ENCODE data around the gene CLIP3. TPM values are rescaled to one million over a fixed set of nuclear protein-coding genes. Genes with fewer than 3 reads are reported as not detected.

The CLIP3 gene
- polyA plus RNA-seq, 3 donors: 0.24 TPM; not detected in 2

DNA sequence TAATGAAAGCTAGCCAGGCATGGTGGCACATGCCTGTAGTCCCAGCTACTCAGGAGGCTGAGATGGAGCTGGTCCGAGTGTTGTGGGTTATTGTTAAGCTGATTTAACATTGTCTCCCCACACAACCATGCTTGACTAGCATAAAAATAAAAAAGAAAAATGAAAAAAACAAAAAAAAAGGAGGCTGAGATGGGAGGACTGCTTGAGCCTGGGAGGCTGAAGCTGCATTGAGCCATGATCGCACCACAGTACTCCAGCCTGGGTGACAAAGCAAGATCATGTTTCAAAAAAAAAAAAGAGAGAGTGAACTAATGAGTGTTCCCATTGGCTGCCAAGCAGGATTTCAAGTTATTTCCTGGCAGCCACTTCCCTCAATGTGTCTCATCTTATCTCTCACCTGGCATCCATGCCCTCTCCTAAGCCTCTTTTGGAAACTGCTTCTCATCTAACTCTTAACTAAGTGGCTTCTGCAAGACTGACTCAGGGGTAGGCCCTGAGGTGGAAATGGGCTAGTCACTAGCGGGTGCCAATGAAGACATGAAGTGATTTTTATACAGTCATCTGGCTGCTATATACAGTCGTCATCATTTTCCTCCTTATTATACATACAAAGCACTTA, 16.5 kb upstream of the CLIP3 start:
- DNase-seq: no peak
- Histone ChIP-seq H2AFZ (ENCODE audit: insufficient read depth, low read depth, low read length, poor library complexity, severe bottlenecking) (no peak overlapping the region), H3K9ac (ENCODE audit: insufficient read depth, low read length, poor library complexity, severe bottlenecking) (no peak overlapping the region), H3K79me2 (ENCODE audit: insufficient read depth, low read length) (no peaks in the 10 kb centered on the region), H3K4me2 (replicated peaks; ENCODE audit: extremely low read depth, low read length, poor library complexity, severe bottlenecking) (no peak overlapping the region), H4K20me1 (ENCODE audit: insufficient read depth, low read length) (no peaks in the 10 kb centered on the region), H3K4me1 (ENCODE audit: control insufficient read depth in 1 of 2, insufficient read depth in 2 of 2, low read length in 2 of 2) (peaks cover 0 to 8% of the 10 kb centered on the region in 2 donors), H3K27me3 (ENCODE audit: control insufficient read depth in 2 of 2, insufficient read depth in 2 of 2, low read length in 2 of 2) (no peaks in the 10 kb centered on the region), H3K27ac (ENCODE audit: low read depth in 1 of 2, low read length in 2 of 2) (no peak overlapping the region), H3K4me3 (replicated peaks in 1 of 3; ENCODE audit: low read depth in 2 of 3, low read length in 3 of 3) (no peak overlapping the region), H3K9me3 (replicated peaks in 1 of 2; ENCODE audit: control insufficient read depth in 1 of 2, insufficient read depth in 1 of 2, low read length in 2 of 2) (no peaks in the 10 kb centered on the region), H3K36me3 (replicated peaks in 1 of 2; ENCODE audit: control insufficient read depth in 1 of 2, insufficient read depth in 2 of 2, low read length in 2 of 2) (no peaks in the 10 kb centered on the region)
- 100% methylated on average over 1 of the region's 4 CpGs for WGBS (ENCODE audit: insufficient coverage)
- H3K27me3 Mint-ChIP-seq (ENCODE audit: low read depth in 3 of 3): no peaks in the 10 kb centered on the region
- H3K4me3 Mint-ChIP-seq: no peak overlapping the region
- no peaks in the 10 kb centered on the region for H3K9me3 Mint-ChIP-seq
- TF ChIP-seq, protein P1, sequence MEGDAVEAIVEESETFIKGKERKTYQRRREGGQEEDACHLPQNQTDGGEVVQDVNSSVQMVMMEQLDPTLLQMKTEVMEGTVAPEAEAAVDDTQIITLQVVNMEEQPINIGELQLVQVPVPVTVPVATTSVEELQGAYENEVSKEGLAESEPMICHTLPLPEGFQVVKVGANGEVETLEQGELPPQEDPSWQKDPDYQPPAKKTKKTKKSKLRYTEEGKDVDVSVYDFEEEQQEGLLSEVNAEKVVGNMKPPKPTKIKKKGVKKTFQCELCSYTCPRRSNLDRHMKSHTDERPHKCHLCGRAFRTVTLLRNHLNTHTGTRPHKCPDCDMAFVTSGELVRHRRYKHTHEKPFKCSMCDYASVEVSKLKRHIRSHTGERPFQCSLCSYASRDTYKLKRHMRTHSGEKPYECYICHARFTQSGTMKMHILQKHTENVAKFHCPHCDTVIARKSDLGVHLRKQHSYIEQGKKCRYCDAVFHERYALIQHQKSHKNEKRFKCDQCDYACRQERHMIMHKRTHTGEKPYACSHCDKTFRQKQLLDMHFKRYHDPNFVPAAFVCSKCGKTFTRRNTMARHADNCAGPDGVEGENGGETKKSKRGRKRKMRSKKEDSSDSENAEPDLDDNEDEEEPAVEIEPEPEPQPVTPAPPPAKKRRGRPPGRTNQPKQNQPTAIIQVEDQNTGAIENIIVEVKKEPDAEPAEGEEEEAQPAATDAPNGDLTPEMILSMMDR (IDR thresholded peaks at IDR 0.05): no peak
- H3K27ac Mint-ChIP-seq: no peak overlapping the region
- intact Hi-C loops (cut with micrococcal nuclease): no loop called here
- no peaks in the 10 kb centered on the region for H3K36me3 Mint-ChIP-seq
- peaks cover 4% of the 10 kb centered on the region for H3K4me1 Mint-ChIP-seq

DNA sequence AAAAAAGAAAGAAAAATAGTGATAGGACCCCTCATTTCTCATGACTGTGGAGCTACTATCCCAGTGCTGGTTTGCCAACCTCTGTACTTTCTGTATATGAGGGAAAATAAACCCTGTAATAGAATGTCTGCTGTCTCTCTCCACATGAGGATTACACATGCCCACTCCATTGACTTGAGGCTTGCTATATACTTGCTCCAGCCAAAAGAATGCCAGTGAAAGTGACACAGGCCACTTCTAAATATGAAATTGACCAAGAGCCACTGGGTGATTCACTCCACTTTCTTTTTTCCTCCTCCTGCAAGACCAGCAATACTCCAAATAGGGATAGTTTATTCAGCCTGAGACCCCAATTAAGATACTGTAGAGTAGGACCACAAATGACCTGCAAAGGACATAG, 15.2 kb upstream of the CLIP3 start:
- TF ChIP-seq, protein P1 (IDR thresholded peaks at IDR 0.05): no peak
- intact Hi-C loops (cut with micrococcal nuclease): no loop called here
- no peak overlapping the region for H3K4me3 Mint-ChIP-seq

More for the DNA sequence above, 15.2 kb upstream of the CLIP3 start:
- no peak for DNase-seq
- Histone ChIP-seq H4K20me1 (ENCODE audit: insufficient read depth, low read length) (no peaks in the 10 kb centered on the region), H3K4me2 (replicated peaks; ENCODE audit: extremely low read depth, low read length, poor library complexity, severe bottlenecking) (no peak overlapping the region), H3K27me3 (ENCODE audit: control insufficient read depth in 2 of 2, insufficient read depth in 2 of 2, low read length in 2 of 2) (no peaks in the 10 kb centered on the region), H3K9me3 (replicated peaks in 1 of 2; ENCODE audit: control insufficient read depth in 1 of 2, insufficient read depth in 1 of 2, low read length in 2 of 2) (no peaks in the 10 kb centered on the region), H3K4me3 (replicated peaks in 1 of 3; ENCODE audit: low read depth in 2 of 3, low read length in 3 of 3) (no peak overlapping the region), H3K4me1 (ENCODE audit: control insufficient read depth in 1 of 2, insufficient read depth in 2 of 2, low read length in 2 of 2) (no peaks in the 10 kb centered on the region), H3K27ac (ENCODE audit: low read depth in 1 of 2, low read length in 2 of 2) (no peak overlapping the region), H3K79me2 (ENCODE audit: insufficient read depth, low read length) (no peaks in the 10 kb centered on the region), H2AFZ (ENCODE audit: insufficient read depth, low read depth, low read length, poor library complexity, severe bottlenecking) (no peak overlapping the region), H3K9ac (ENCODE audit: insufficient read depth, low read length, poor library complexity, severe bottlenecking) (no peak overlapping the region), H3K36me3 (replicated peaks in 1 of 2; ENCODE audit: control insufficient read depth in 1 of 2, insufficient read depth in 2 of 2, low read length in 2 of 2) (no peaks in the 10 kb centered on the region)
- Mint-ChIP-seq H3K9me3 (no peaks in the 10 kb centered on the region), H3K27ac (no peak overlapping the region), H3K27me3 (ENCODE audit: low read depth in 3 of 3) (no peaks in the 10 kb centered on the region), H3K4me1 (no peaks in the 10 kb centered on the region), H3K36me3 (no peaks in the 10 kb centered on the region)

All from CD14-positive monocyte (primary cell).